GM19467 (cell line): ENCODE measurements around the gene NSMF.
A peak's percentile ranks its signal among the peaks of the same experiment; 100 is the strongest.

Experiments
- ATAC-seq: cut with Tn5 transposase; IDR thresholded peaks from one replicate; pipeline ENCODE4 v1.9.1; 2021; ENCODE audit warnings: mild to moderate bottlenecking, moderate library complexity; ENCODE audit not compliant: unreplicated experiment

The NSMF gene

DNA sequence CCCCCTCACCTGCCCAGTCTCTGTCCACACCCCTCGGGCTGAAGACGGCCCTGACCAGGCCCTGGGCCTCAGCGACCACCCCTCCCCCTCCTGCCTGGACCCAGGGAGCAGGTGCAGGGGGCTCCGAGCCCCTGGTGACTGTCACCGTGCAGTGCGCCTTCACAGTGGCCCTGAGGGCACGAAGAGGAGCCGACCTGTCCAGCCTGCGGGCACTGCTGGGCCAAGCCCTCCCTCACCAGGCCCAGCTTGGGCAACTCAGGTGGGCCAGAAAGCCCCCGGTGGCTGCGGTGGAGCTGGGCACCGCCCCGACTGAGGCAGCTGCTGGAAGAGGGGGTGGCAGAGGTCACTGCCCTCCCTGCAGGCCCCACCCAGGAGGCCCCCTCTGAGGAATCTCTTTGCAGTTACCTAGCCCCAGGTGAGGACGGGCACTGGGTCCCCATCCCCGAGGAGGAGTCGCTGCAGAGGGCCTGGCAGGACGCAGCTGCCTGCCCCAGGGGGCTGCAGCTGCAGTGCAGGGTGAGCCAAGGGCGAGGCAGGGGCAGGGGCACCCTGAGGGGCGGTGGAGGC lies 25.7 kb downstream of the NSMF start:
- ATAC-seq: no peak

DNA sequence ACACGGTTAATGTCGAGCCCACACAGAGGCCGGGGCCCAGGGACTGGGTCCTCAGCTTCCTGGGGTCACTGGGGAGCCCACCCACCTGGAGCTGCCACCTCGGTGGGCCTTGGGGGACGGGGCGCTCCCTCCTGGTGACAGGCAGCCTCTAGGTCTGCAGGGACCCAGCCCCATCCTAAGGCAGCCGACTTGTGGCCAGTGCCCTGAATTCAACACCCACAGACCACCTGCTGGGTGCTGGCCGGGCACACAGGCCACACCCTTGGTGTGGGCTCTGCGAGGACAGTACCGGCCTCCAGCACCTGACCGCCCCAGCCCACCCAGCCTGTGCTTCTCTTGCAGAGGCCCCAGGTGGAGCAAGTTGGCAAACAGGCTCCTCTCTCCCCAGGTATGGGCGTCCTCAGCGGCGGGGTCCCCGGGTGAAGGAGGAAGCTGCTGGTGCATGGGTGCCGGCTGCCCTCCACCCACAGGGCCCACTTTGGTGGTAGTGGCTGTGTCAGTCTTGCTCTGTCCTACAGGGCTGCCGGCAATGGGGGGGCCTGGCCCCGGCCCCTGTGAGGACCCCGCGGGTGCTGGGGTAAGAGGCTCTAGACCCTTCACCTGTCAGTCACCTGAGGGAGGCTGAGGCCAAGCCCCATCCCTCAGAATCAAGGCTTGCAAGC lies 26.3 kb downstream of the NSMF start:
- no peak for ATAC-seq

DNA sequence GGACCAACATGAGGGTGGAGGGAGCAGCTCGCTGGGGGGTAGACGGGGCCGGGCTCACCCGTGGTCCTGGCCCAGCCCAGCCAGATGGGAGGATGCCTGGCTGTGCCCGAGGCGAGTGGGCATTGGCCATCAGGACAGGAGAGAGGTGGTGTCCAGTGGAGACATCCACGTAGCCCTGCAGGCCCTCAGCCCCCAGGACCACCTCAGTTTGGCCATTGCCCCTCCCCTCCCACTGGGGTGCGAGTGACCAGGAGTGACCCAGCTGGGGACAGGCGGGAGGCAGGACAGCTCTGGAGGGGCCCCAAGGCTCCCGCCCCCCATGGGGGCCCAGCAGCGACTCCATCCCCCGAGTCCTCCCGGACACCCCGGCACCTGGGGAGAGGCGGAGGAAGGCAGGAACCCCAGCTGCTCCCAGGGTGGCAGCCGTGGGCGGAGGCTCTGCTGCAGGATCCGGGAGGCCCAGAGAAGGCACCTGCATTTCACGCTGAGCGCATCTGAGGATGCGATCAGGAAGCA lies 27.7 kb downstream of the NSMF start:
- no peak for ATAC-seq

DNA sequence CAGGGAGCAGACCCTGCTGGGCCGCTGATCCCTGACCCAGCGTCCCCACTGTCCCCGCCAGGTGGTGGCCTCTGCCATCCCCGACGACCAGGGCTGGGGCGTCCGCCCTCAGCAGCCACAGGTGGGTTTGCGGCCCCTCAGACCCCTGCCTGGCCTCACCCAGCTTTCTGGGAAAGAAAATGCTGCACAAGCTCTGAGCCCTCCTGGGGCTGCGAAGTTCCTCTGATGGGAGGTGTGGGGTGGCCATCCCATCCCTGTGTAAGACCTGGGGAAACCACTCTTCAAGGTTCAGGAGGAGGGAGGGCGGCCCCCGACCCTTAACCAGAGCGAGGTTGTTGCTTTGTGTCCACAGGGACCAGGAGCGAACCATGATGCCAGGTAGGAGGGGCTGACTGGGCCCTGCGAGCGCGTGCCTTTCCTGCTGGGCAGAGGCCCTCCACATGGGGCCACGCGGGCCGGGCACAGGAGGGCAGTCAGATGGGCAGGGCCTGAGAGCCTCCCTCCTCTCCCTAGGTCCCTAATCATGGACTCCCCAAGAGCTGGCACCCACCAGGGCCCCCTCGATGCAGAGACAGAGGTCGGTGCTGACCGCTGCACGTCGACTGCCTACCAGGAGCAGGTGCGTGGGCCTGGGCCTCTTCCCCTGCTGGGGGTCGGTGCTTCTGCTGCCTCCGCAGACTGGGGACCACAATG lies 28.3 kb downstream of the NSMF start:
- ATAC-seq: no peak

DNA sequence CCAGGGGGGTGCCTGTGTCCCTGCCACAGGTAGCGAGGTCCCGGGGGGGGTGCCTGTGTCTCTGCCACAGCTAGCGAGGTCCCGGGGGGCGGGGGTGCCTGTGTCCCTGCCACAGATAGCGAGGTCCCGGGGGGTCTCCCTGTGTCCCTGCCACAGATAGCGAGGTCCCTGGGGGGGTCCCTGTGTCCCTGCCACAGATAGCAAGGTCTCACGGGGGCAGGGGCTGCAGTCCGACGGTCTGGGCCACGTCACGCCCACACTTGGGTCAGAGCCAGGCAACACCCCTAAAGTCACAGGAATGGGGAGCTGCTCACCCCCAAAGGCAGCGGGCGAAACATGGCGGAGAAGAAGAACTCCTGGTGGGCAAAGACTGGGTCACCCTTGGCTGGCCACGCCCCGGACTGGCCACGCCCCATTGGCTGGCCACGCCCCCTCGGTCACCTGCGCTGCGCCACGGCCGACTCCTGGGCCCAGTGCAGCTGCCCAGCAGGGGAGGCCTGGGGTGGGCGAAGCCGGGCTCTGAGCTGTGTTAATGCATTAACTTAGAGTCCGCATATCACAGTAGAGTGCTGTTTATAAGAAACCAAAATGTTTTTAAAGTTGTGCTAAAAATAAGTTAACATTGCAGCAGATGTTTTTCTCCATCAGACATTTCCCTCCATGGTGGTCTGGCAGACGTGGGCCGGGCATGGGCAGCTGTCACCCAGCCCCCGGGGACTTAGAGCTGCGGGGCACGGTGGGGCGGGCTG lies 29.0 kb downstream of the NSMF start:
- ATAC-seq: no peak

DNA sequence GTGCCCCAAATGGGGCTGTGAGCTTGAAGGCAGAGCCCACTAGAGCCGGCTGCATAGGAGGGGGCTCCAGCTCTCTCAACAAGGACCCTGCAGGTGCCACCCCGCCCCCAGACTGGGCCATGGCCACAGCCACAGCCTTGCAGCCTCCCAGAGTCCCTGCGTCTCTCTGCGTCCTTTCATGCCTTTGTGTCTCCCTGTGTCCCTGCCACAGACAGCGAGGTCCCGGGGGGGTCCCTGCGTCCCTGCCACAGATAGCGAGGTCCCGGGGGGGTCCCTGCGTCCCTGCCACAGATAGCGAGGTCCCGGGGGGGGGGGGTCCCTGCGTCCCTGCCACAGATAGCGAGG lies 29.6 kb downstream of the NSMF start:
- ATAC-seq: no peak

DNA sequence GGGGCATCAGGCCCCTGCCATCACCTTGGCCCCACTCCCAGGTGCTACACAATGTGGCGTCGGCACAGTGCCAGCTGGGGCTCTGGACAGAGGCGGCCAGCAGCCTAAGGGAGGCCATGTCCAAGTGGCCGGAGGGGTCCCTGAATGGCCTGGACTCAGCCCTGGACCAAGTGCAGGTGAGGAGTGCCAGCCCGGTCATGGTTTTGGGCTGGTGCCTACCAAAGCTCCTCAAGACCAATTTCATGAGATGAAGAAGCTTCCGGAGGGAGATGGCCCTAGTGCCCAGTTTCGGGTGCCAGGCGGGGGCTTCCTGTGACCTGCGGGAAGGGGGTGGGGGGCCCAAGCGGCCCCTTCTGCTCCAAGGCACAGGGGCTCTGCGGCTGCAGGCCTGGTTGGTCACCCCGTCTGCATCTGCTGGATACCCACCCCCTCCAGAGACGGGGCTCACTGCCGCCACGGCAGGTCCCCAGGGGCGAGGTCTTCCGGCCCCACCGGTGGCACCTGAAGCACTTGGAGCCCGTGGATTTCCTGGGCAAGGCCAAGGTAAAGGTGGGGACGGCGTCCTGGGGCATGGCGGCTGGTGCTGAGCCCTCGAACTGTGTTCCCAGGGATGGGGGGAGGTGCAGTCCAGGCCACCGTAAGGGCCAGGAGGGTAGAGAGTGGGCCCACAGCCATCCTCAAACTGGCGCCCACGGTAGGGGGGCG lies 30.1 kb downstream of the NSMF start:
- ATAC-seq: no peak

DNA sequence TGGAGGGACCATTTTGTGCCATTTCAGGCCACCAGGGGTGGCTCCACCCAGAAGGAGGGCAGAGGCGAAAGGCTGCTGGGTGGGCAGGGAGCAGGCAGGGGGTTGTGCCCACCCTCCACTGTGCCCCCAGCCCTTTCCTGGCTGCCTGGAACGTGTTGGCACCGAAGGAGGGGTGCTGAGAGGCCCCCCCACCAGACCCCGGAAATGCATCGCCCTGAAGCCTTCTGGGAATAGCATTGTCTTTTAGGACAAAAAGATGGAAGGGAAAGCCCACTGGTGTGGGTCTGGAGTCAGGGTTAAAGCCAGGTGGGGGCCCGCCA lies 30.9 kb downstream of the NSMF start:
- ATAC-seq: no peak

DNA sequence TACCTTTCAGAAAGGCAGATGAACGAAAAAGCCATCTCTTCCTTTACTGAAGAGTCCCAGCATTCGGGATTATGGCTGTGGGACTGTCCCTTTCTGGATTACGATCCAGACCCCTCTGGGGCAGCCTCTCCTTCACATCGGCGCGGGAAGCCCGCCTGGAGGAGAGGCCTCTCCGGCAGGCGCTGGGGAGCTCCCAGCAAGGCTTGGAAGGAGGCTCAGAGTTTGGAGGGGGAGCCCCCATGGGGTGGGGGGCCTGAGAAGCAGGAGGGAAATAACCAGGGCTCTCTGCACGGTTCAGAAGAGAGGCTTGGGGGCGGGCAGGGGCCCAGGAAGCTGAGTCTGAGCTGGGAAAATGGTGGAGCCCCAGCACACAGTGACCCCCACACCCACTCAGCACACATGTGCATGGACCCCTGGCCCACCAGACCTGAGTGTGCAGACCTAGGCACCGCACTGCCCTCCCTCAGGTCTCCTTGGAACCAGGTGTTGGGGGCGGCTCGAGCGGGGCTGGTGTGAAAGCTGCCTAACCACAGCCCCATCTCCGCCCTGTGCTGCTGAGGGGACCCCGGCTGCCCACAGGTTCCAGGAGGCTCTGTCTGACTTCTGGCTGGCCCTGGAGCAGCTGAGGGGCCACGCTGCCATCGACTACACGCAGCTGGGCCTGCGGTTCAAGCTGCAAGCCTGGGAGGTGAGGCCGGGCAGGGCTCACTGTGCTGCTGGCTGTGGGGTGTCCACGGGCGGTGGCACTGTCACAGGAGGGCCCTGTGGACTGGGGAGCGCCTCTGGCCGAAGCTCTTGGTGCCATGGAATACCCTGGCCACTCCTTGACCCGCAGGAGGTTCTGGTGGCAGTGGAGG lies 31.5 kb downstream of the NSMF start:
- ATAC-seq: no peak

DNA sequence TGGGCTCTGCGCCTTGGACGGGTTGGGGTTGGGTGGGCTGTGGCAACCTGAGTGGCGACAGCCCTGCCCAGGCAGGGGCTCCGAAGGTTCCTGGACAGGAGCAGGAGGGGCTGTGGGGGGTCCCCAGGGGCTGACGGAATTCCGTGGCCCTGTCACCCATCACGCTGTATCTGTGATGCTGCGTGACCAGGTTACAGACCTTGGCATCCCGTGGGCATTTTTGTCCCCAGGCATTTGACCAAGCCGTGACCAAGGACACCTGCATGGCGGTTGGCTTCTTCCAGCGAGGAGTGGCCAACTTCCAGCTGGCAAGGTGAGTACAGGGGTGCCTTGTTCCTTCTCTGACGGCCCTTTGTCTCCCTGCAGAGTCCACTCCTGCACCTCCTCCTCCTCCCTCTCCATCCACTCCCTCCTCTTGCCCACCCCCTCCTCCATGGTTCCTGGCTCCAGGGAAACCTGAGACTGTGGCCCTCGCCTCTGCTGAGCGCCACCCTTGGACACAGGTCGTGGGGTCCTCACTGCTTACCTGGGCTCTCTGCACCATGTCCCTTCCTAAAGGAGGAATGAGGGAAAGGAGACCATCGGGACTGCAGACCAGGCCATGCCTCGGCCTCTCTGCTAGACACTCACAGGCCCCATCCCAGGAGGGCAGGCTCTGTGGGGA lies 33.0 kb downstream of the NSMF start:
- no peak for ATAC-seq

DNA sequence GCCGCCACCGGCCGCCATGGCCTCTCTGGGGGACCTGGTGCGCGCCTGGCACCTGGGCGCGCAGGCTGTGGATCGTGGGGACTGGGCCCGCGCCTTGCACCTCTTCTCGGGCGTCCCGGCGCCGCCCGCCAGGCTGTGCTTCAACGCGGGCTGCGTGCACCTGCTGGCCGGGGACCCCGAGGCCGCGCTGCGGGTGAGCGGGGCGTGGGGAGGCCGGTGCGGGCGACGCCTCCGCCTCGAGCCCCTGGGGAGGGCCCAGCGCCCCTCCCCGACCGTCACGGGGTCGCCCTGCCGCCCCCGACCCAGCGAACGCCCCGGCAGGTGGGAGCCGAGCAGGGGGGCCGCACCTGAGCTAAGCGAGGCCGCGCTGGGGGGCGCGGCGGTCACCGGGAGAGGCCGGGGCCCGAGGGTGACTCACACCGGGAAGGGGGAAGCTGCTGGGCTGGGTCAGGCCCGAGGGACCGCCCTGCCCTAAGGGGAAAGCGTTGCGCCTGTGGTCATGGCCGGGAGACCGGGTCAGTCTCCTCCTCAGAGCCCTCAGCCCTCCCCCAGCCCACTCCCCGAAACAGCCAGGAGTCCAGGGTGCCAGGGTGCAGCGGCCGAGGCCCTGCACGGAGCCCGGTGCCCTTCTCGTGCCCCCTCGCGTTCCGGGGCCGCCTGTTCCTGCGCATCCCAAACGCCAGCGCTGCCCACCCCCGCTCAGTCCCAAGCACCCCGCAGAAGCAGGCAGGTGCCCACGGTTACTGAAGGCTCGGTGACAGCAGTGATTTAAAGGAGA lies 35.4 kb downstream of the NSMF start:
- ATAC-seq: no peak

DNA sequence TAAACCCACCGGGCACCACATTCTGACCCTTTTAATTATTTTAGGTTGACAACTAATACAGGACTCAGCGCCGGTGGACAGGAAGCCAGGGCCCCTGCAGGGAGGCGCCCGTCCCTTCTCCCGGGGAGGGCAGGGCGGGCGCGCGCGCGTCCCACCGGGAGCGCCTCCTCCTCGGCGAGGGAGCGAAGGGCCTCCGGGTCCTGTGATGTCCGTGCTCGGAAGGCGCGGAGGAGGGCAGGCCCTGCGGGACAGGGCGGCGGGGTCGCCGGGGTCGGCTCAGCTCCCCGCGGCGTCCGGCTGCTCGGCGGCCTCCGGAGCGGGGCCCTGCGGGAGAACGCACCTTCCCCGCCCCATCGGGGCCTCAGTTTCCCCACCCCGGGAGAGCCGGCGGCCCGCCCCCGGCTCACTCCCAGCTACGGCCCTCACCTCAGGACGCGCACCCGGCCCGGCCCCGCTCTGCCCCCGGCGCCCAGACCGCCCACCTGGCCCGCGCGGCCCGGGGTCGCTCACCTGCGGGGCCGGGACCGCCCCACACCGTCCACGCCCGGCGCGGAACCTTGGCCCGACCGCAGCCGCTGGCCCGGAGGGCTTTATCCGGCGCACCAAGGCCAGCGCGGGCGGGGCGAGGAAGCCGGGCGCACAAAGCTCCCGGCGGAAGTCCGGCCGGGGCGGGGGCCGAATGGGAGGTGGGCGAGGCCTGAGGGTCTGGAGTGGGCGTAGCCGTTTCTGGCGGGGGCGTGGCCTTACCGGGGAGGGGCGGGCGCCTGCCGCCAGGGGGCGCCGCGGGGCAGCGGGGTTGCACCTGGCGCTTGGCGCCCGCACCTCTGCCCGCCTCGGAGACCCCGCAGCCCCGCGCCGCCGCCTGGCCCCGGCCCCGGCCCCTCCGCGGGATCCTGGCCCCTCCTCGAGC lies 36.3 kb downstream of the NSMF start, which contains the start of the genes EXD3 and NOXA1:
EXD3 (minus strand) TSS at position 559 of the 910 bp plus-strand sequence. CDS start 27,805 bp downstream, outside the sequence.
NOXA1 (plus strand) TSS at position 790 of the 910 bp plus-strand sequence. CDS start 137 bp downstream, outside the sequence.
- ATAC-seq: peak; percentile 80

DNA sequence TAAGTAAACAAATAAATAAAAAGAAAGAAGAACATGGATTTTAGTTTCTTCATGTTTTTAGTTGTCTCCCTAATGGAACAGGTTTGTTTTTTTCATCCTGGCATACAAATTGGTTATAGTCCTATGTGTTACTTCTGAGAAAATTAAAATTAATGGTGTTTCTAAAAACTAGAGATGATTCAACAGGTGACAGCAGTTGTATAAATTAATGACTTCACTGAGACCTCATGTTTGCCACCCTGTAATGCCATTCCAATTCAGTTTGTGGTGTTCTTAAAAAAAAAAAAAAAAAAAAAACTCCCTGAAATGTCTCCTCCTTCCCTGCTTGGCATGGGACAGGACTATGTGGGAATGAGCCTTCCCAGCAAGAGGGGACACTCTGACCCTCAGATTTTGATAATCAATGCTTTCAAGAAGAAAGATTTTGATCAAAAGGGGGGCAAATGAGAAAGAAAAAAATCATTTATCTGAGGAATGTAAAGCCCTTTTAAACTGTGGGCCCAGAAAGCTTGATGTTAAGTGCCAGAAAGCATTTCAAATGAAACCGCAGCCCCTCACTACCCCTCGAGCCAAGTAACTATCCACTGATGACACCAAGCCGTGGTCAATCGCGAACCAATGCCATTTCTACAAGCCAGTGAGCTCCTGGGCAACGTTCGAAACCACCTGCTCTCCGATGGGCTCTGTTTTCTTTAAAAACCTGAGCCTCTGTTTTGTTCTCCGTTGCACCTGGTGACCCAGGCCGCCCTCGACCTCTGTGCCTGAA lies 37.1 kb downstream of the NSMF start:
- no peak for ATAC-seq

DNA sequence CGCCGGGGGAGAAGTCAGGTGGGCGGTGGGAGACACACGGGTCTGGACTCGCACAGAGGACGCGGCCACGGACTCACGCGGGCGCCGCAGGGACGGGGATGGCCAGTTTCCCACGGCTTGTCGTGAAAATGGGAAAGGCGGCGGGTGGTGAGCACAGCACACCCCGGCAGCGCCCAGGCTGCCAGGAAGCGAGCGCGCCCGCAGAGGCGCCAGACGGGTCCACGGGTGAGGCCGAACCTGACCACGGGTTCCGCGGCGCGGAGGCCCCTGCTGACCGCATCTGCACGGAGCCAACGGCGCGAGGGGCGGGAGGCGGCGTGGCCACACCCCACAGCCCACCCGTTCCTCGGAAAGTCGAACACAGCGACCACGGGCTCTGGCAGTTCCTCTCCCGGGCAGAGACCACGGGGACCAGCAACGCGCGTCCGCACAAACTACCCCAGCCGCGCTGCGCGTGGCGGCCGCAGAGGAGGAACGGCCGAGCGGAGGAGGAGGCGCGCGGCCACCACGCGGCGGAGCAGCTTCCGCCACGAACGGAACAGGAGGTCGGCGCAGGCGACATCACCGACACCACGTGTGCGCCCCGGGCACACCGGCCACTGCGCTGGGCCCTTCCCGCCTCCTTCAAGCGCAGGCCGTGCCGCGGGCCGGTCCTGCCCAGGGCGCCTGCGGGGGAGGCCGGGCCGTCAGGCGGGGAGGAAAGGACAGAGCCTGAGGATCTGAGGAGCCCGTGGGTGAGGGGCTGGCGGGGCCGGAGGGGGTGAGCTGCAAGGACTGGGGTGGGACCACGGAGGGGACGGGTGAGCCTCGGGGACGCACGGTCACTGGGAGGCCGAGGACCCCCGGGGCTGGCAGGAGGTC lies 41.7 kb downstream of the NSMF start:
- ATAC-seq: no peak

DNA sequence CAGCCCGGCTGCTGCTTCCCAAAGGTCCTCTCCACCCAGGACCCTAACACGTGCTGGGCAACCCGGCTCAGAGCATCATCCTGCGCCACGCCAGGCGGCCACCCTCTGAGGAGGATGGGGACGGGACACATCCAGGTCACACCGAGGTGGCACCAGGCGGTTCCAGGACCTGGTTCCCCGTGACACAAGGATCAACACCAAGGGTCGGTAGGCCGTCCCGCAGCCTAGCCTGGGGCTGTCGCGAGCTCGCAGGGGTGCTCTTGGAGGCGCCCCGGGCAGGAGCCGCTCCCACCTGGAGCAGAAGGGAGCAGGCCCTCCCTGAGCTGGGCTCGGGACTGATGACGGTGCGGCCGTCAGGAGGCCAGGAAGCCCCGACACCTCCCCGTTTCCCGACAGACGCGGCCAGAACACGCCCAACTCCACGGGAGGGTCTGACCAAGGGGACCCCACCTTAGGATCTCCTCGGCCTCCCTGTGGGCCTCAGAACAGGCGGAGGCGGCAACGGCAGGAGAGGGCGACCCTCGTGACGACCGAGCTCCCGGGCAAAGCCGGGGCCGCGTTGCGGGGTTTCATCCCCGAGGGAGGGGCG lies 42.5 kb downstream of the NSMF start:
- no peak for ATAC-seq
